K562 (cell line): ENCODE measurements around the gene PREX1. TPM values are rescaled to one million over a fixed set of nuclear protein-coding genes. Genes with fewer than 3 reads are reported as not detected.

Source experiments
- ARID1B ChIP-seq: fragments of 450-650 bp; IDR thresholded peaks from 2 replicates; pipeline ENCODE4 v1.6.1; 2016; ENCODE audit warnings: antibody characterized with exemption, mild to moderate bottlenecking, inconsistent platforms
- ATF6 ChIP-seq: sonication (generic); formaldehyde crosslinking; IDR thresholded peaks from 2 replicates; pipeline ENCODE4 v1.4.0; 2020; ENCODE audit warnings: mild to moderate bottlenecking, missing genetic modification reagents
- E2F8 ChIP-seq: fragments of 450-650 bp; IDR thresholded peaks from 2 replicates; pipeline ENCODE4 v1.7.1; 2018; ENCODE audit warnings: mild to moderate bottlenecking, low read depth; ENCODE audit not compliant: partially characterized antibody
- ELF1 ChIP-seq: fragments of 200-800 bp; sonication (Bioruptor generic); IDR thresholded peaks from 2 replicates; pipeline ENCODE4 v1.6.1; 2016; ENCODE audit warnings: missing genetic modification characterization, missing compliant biosample characterization
- ESRRA ChIP-seq: fragments of 450-650 bp; IDR thresholded peaks from 2 replicates; pipeline ENCODE4 v1.6.1; 2014; ENCODE audit warnings: low read depth, mild to moderate bottlenecking, moderate library complexity, borderline replicate concordance
- FOXJ2 ChIP-seq: fragments of 200-800 bp; sonication (Bioruptor generic); IDR thresholded peaks from 2 replicates; pipeline ENCODE4 v1.6.1; 2016; ENCODE audit warnings: missing genetic modification characterization, missing compliant biosample characterization
- JUND ChIP-seq, 2 experiments: IDR thresholded peaks; 2 replicates in 1 of 2; 3 replicates in 1 of 2; pipeline ENCODE4 v1.6.1; 2011; ENCODE audit warnings: borderline replicate concordance in 2 of 2, low read depth in 2 of 2, low read length in 2 of 2, improper control_type of control experiment in 1 of 2, missing biosample characterization in 1 of 2, missing genetic modification characterization in 1 of 2, missing genetic modification reagents in 1 of 2
- MLX ChIP-seq, 2 experiments: fragments of 450-650 bp in 1 of 2; sonication (generic) in 1 of 2; formaldehyde crosslinking; conservative IDR thresholded peaks; 2 replicates each; pipeline versions ENCODE4 v1.4.0 to v1.8.1; 2020 to 2022; ENCODE audit warnings: mild to moderate bottlenecking in 1 of 2, missing genetic modification reagents in 1 of 2
- NCOA6 ChIP-seq: fragments of 450-650 bp; IDR thresholded peaks from 2 replicates; pipeline ENCODE4 v1.6.1; 2017; ENCODE audit warnings: mild to moderate bottlenecking
- NFE2 ChIP-seq: IDR thresholded peaks from 2 replicates; pipeline ENCODE4 v1.6.1; 2014; ENCODE audit warnings: antibody characterized with exemption, low read depth
- NR1H2 ChIP-seq: sonication (generic); formaldehyde crosslinking; IDR thresholded peaks from 2 replicates; pipeline ENCODE4 v1.4.0; 2020; ENCODE audit warnings: mild to moderate bottlenecking, missing genetic modification reagents
- PKNOX1 ChIP-seq: fragments of 450-650 bp; IDR thresholded peaks from 2 replicates; pipeline ENCODE4 v1.6.1; 2016
- RAD51 ChIP-seq: fragments of 450-650 bp; IDR thresholded peaks from 2 replicates; pipeline ENCODE4 v1.7.1; 2016; ENCODE audit warnings: low read depth, mild to moderate bottlenecking, borderline replicate concordance
- TEAD2 ChIP-seq: fragments of 450-650 bp; IDR thresholded peaks from 2 replicates; pipeline ENCODE4 v1.6.1; 2016; ENCODE audit warnings: missing genetic modification characterization, control low read depth, missing compliant biosample characterization
- VEZF1 ChIP-seq: fragments of 200-800 bp; sonication (Bioruptor generic); IDR thresholded peaks from 2 replicates; pipeline ENCODE4 v1.6.1; 2017; ENCODE audit warnings: missing genetic modification characterization, missing compliant biosample characterization
- ZC3H8 ChIP-seq: fragments of 450-650 bp; IDR thresholded peaks from 2 replicates; pipeline ENCODE4 v1.6.1; 2017
- ZFP30 ChIP-seq: fragments of 250-450 bp; sonication (Bioruptor Pico); IDR thresholded peaks from 2 replicates; pipeline ENCODE4 v1.8.0; 2022; ENCODE audit warnings: moderate library complexity, mild to moderate bottlenecking, inconsistent platforms, borderline replicate concordance
- ZFX ChIP-seq: sonication (generic); formaldehyde crosslinking; IDR thresholded peaks from 2 replicates; pipeline ENCODE4 v1.8.0; 2022; ENCODE audit warnings: mild to moderate bottlenecking, missing genetic modification reagents, moderate library complexity
- ZNF212 ChIP-seq: fragments of 450-650 bp; formaldehyde crosslinking; IDR thresholded peaks from 2 replicates; pipeline ENCODE4 v1.4.0; 2020; ENCODE audit warnings: mild to moderate bottlenecking
- ZNF583 ChIP-seq: fragments of 250-450 bp; sonication (Bioruptor Pico); IDR thresholded peaks from 2 replicates; pipeline ENCODE4 v1.4.0; 2020
- polyA plus RNA-seq, 8 experiments: library from polyadenylated mRNA; depleted of rRNA in 4 of 8; stranded (reverse) in 5 of 8; unstranded in 3 of 8; fragments of >200 nt; fragmentation: Nextera tagmentation in 2 of 8; fragmentation: Illumina TruSeq in 1 of 8; extraction: Ambion mirVana in 2 of 8; extraction: Trizol in 1 of 8; gene quantifications; 2 replicates each; pipeline versions ENCODE4 v1.2.1 to v1.2.3, GENCODE V29; 2011 to 2014; ENCODE audit warnings: inconsistent platforms in 1 of 8, missing spikeins in 1 of 8
- total RNA-seq, 7 experiments: library from RNA; depleted of rRNA in 6 of 7; stranded (reverse); fragments of >200 nt in 6 of 7; fragmentation: Illumina TruSeq in 2 of 7; extraction: Trizol in 2 of 7; gene quantifications; 2 replicates each; pipeline versions ENCODE4 v1.2.1 to v1.2.3, GENCODE V29; 2011 to 2021; ENCODE audit warnings: low replicate concordance in 1 of 7

Gene PREX1
- total and polyA plus RNA-seq, 9 of the 15 experiments (the other 6 are each of a cell fraction or from before 2014, with no cell fraction given), result 0.37 to 10.4 (median 4.8) TPM

GRCh38 chr20:48771542-48771941 is 56.3 kb downstream of the PREX1 start (continued):
- no peak for TF ChIP-seq ZC3H8
- TF ChIP-seq ESRRA, result no peak
- no peak for TF ChIP-seq MLX (CRISPR knock-in tag; conservative IDR thresholded peaks at IDR 0.05)
- TF ChIP-seq RAD51, result no peak
- TF ChIP-seq NCOA6, result no peak
- TF ChIP-seq ATF6 (CRISPR knock-in tag), result no peak
- no peak for TF ChIP-seq ELF1 (tag)
- peak; percentile 40 for TF ChIP-seq PKNOX1
- no peak for TF ChIP-seq E2F8
- no peak for TF ChIP-seq ZFP30
- no peak for TF ChIP-seq ZNF212
- TF ChIP-seq TEAD2, result no peak
- TF ChIP-seq NFE2, result no peak
- TF ChIP-seq JUND (IDR thresholded peaks at IDR 0.05; ENCODE audit: borderline replicate concordance, low read depth, low read length), result peak; percentile 41; the same call in 1 of the 2 replicates
- TF ChIP-seq JUND (tag; IDR thresholded peaks at IDR 0.05; ENCODE audit: borderline replicate concordance, low read depth, low read length), result no peak; the same call in 2 of the 3 replicates
- TF ChIP-seq VEZF1 (CRISPR knock-in tag), result peak; percentile 50; the same call in 1 of the 2 replicates
- TF ChIP-seq ZFX, result no peak
- peak; percentile 82; the same call in 1 of the 2 replicates for TF ChIP-seq NR1H2
- TF ChIP-seq ZNF583 (CRISPR knock-in tag), result no peak
- TF ChIP-seq ARID1B, result peak; percentile 77
- TF ChIP-seq FOXJ2 (tag), result no peak
